K562 (cell line): ENCODE measurements around the gene TMEM116. TPM values are rescaled to one million over a fixed set of nuclear protein-coding genes. Genes with fewer than 3 reads are reported as not detected.

Source experiments
- ATF2 ChIP-seq: sonication (generic); formaldehyde crosslinking; IDR thresholded peaks from 2 replicates; pipeline ENCODE4 v1.8.1; 2022; ENCODE audit warnings: missing genetic modification reagents
- CBX3 ChIP-seq, 2 experiments: IDR thresholded peaks; 1 replicate in 1 of 2; 2 replicates in 1 of 2; pipeline ENCODE4 v1.6.1; 2012; ENCODE audit warnings: inconsistent platforms in 2 of 2, low read length in 2 of 2, borderline replicate concordance in 1 of 2, control low read depth in 1 of 2
- CBX5 ChIP-seq: IDR thresholded peaks from 2 replicates; pipeline ENCODE4 v1.6.1; 2014; ENCODE audit warnings: low read depth, borderline replicate concordance
- CHD4 ChIP-seq: fragments of 200-600 bp; sonication (generic); IDR thresholded peaks from 3 replicates; pipeline ENCODE4 v1.6.1; 2012; ENCODE audit warnings: low read depth, mild to moderate bottlenecking, mixed read lengths, low read length, inconsistent platforms; ENCODE audit not compliant: insufficient read depth, insufficient replicate concordance, poor library complexity, severe bottlenecking
- DLX4 ChIP-seq: fragments of 250-450 bp; sonication (Bioruptor Pico); IDR thresholded peaks from 2 replicates; pipeline ENCODE4 v1.6.1; 2021; ENCODE audit warnings: mild to moderate bottlenecking
- ELF1 ChIP-seq: fragments of 200-800 bp; sonication (Bioruptor generic); IDR thresholded peaks from 2 replicates; pipeline ENCODE4 v1.6.1; 2016; ENCODE audit warnings: missing genetic modification characterization, missing compliant biosample characterization
- EZH2 ChIP-seq: IDR thresholded peaks from 2 replicates; pipeline ENCODE4 v1.6.1; 2012; ENCODE audit warnings: low read depth, mild to moderate bottlenecking, inconsistent platforms, low read length, borderline replicate concordance
- FOXA3 ChIP-seq, 2 experiments: fragments of 450-650 bp in 1 of 2; sonication (generic) in 1 of 2; formaldehyde crosslinking; IDR thresholded peaks in 1 of 2; conservative IDR thresholded peaks in 1 of 2; 2 replicates each; pipeline versions ENCODE4 v1.4.0 to v1.8.0; 2020 to 2022; ENCODE audit warnings: mild to moderate bottlenecking in 2 of 2, missing genetic modification reagents in 1 of 2
- HCFC1 ChIP-seq: IDR thresholded peaks from 2 replicates; pipeline ENCODE4 v1.6.1; 2012; ENCODE audit warnings: low read depth, low read length, improper control_type of control experiment
- HNRNPLL ChIP-seq: fragments of 200-400 bp; formaldehyde crosslinking; IDR thresholded peaks from 2 replicates; pipeline ENCODE4 v1.6.1; 2017; ENCODE audit warnings: low read length, low read depth, mild to moderate bottlenecking; ENCODE audit not compliant: poor library complexity, severe bottlenecking
- KHSRP ChIP-seq: fragments of 450-650 bp; IDR thresholded peaks from 2 replicates; pipeline ENCODE4 v1.6.1; 2017
- MTF1 ChIP-seq: fragments of 250-450 bp; sonication (Bioruptor Pico); IDR thresholded peaks from 2 replicates; pipeline ENCODE4 v1.9.0; 2021; ENCODE audit warnings: moderate library complexity, mild to moderate bottlenecking, inconsistent platforms, borderline replicate concordance
- NCOR1 ChIP-seq: fragments of 450-650 bp; IDR thresholded peaks from 2 replicates; pipeline ENCODE4 v1.6.1; 2016; ENCODE audit warnings: mild to moderate bottlenecking, moderate library complexity
- PATZ1 ChIP-seq: fragments of 250-450 bp; sonication (Bioruptor Pico); IDR thresholded peaks from 2 replicates; pipeline ENCODE4 v1.5.0; 2020; ENCODE audit warnings: mild to moderate bottlenecking, borderline replicate concordance
- PTRF ChIP-seq: fragments of 450-650 bp; IDR thresholded peaks from 2 replicates; pipeline ENCODE4 v1.6.1; 2016; ENCODE audit warnings: mild to moderate bottlenecking, missing genetic modification characterization, missing compliant biosample characterization
- SAFB2 ChIP-seq: fragments of 200-400 bp; formaldehyde crosslinking; IDR thresholded peaks from 2 replicates; pipeline ENCODE4 v1.6.1; 2018; ENCODE audit warnings: borderline replicate concordance, low read length, low read depth, moderate library complexity; ENCODE audit not compliant: severe bottlenecking
- SP2 ChIP-seq: IDR thresholded peaks from 2 replicates; pipeline ENCODE4 v1.6.1; 2011; ENCODE audit warnings: mild to moderate bottlenecking, low read depth, low read length, moderate library complexity; ENCODE audit not compliant: poor library complexity, severe bottlenecking; ENCODE audit errors: extremely low read depth
- TCF3 ChIP-seq: sonication (generic); formaldehyde crosslinking; IDR thresholded peaks from 2 replicates; pipeline ENCODE4 v1.4.0; 2020; ENCODE audit warnings: mild to moderate bottlenecking, missing genetic modification reagents
- TRIM24 ChIP-seq, 2 experiments: fragments of 450-650 bp; IDR thresholded peaks; 2 replicates each; pipeline ENCODE4 v1.6.1; 2016
- ZNF174 ChIP-seq: fragments of 250-450 bp; sonication (Bioruptor Pico); IDR thresholded peaks from 2 replicates; pipeline ENCODE4 v1.4.0; 2020; ENCODE audit warnings: mild to moderate bottlenecking
- polyA plus RNA-seq, 8 experiments: library from polyadenylated mRNA; depleted of rRNA in 4 of 8; stranded (reverse) in 5 of 8; unstranded in 3 of 8; fragments of >200 nt; fragmentation: Nextera tagmentation in 2 of 8; fragmentation: Illumina TruSeq in 1 of 8; extraction: Ambion mirVana in 2 of 8; extraction: Trizol in 1 of 8; gene quantifications; 2 replicates each; pipeline versions ENCODE4 v1.2.1 to v1.2.3, GENCODE V29; 2011 to 2014; ENCODE audit warnings: inconsistent platforms in 1 of 8, missing spikeins in 1 of 8
- total RNA-seq, 7 experiments: library from RNA; depleted of rRNA in 6 of 7; stranded (reverse); fragments of >200 nt in 6 of 7; fragmentation: Illumina TruSeq in 2 of 7; extraction: Trizol in 2 of 7; gene quantifications; 2 replicates each; pipeline versions ENCODE4 v1.2.1 to v1.2.3, GENCODE V29; 2011 to 2021; ENCODE audit warnings: low replicate concordance in 1 of 7

Gene TMEM116
- total and polyA plus RNA-seq, 9 of the 15 experiments (the other 6 are each of a cell fraction or from before 2014, with no cell fraction given): 5.2 to 78.6 (median 13.9) TPM

DNA sequence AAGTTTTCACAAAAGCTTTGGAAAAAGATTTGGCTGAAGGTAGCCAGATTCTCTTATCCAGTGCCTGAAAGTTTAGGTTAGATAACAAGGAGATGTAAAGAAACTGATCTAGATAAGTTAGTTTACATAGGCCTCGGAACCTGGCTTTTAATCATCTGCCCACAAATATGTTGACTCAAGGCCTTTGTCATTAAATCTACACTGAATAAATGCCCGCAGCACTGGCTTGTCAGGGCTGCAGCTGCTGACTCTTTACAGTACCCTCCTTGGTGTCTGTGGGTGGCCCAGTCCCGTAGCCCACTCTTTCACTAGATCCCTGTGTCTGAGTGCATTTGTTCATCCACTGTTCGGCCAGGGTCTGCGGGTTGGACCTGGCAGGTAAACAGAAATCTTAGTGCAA is 58.0 kb downstream of the TMEM116 start (continued):
- TF ChIP-seq SP2 (no peak), KHSRP (no peak), PTRF (tag) (no peak), SAFB2 (no peak), CHD4 (no peak), TCF3 (no peak), HCFC1 (no peak), MTF1 (CRISPR knock-in tag) (no peak), CBX3 (IDR thresholded peaks at IDR 0.05; ENCODE audit: borderline replicate concordance in 1 of 2, low read length in 2 of 2) (peak in 1 of 2 experiments; percentile 79; a peak in 2 of 3 replicates), HNRNPLL (no peak), CBX5 (peak; percentile 75; the same call in 1 of the 2 replicates), DLX4 (CRISPR knock-in tag) (no peak), TRIM24 (IDR thresholded peaks at IDR 0.05) (peak; percentile 12 to 63; a peak in 3 of 4 replicates), ZNF174 (no peak), FOXA3 (CRISPR knock-in tag; conservative IDR thresholded peaks at IDR 0.05 in 1 of 2, IDR thresholded peaks at IDR 0.05 in 1 of 2) (peak; percentile 50 to 90; a peak in 3 of 4 replicates), NCOR1 (no peak), PATZ1 (CRISPR knock-in tag) (no peak), ATF2 (CRISPR knock-in tag) (no peak), ELF1 (no peak), EZH2 (no peak)
